Lung (tissue), 12 donors: ENCODE data around the gene TMEM161B. TPM values are rescaled to one million over a fixed set of nuclear protein-coding genes. Genes with fewer than 3 reads are reported as not detected.

Experiments
- ATAC-seq: fragments of 200-7000 bp; cut with Tn5 transposase; one replicate; pipeline ENCODE4 v1.9.1; 2020; ENCODE audit warnings: moderate number of reproducible peaks; ENCODE audit not compliant: insufficient read depth, low FRiP score
- DNase-seq, 3 donors: peaks; one replicate each; pipeline ENCODE4 v3.0.0-alpha.2; 2013 to 2017
- H3K27ac ChIP-seq, 2 donors: one replicate each; pipeline ENCODE4 v1.5.1; 2013; ENCODE audit warnings: mild to moderate bottlenecking in 2 of 2, moderate library complexity in 2 of 2, control low read depth in 1 of 2, inconsistent platforms in 1 of 2, low read depth in 1 of 2, low read length in 1 of 2
- H3K27me3 ChIP-seq, 3 donors: one replicate each; pipeline ENCODE4 v1.5.1; 2013; ENCODE audit warnings: low read length in 2 of 3; ENCODE audit not compliant: control insufficient read depth in 3 of 3, insufficient read depth in 3 of 3
- H3K36me3 ChIP-seq, 4 donors: one replicate each; pipeline ENCODE4 v1.5.1; 2013; ENCODE audit warnings: low read length in 4 of 4, mild to moderate bottlenecking in 1 of 4, moderate library complexity in 1 of 4; ENCODE audit not compliant: control insufficient read depth in 4 of 4, insufficient read depth in 4 of 4
- H3K4me1 ChIP-seq, 5 donors: one replicate each; pipeline ENCODE4 v1.5.1; 2013; ENCODE audit warnings: low read length in 5 of 5, mild to moderate bottlenecking in 2 of 5, moderate library complexity in 1 of 5; ENCODE audit not compliant: control insufficient read depth in 5 of 5, insufficient read depth in 5 of 5
- H3K4me3 ChIP-seq: one replicate; pipeline ENCODE4 v1.5.1; 2013; ENCODE audit warnings: mild to moderate bottlenecking, control low read depth, moderate library complexity
- H3K9ac ChIP-seq, 2 donors: one replicate each; pipeline ENCODE4 v1.5.1; 2013; ENCODE audit warnings: low read length in 2 of 2, control low read depth in 1 of 2; ENCODE audit not compliant: insufficient read depth in 1 of 2
- H3K9me3 ChIP-seq, 4 donors: one replicate each; pipeline ENCODE4 v1.5.1; 2013; ENCODE audit warnings: low read length in 3 of 4, mild to moderate bottlenecking in 1 of 4, moderate library complexity in 1 of 4; ENCODE audit not compliant: control insufficient read depth in 4 of 4, insufficient read depth in 3 of 4
- CTCF ChIP-seq: IDR thresholded peaks from 2 replicates; pipeline ENCODE4 v1.5.1; 2012; ENCODE audit warnings: mild to moderate bottlenecking; ENCODE audit errors: control extremely low read depth, extremely low read depth
- whole genome bisulfite sequencing, 2 donors: extraction: QIAGEN DNeasy Blood & Tissue Kit; methylation state at CpG; one replicate each; pipeline ENCODE4 v1.1.7; 2013; 5-methylcytosine and 5-hydroxymethylcytosine counted together
- polyA plus RNA-seq, 2 donors: library from polyadenylated mRNA; stranded (reverse); fragments of 200-250 nt; gene quantifications; one replicate each; pipeline ENCODE4 v1.2.1, GENCODE V29; 2013
- total RNA-seq, 2 donors: library from RNA; depleted of rRNA in 1 of 2; stranded (reverse); fragments of >200 nt in 1 of 2; gene quantifications; one replicate each; pipeline ENCODE4 v1.2.1, GENCODE V29; 2014 to 2021
- donor health status: control.
- donor health status: control.
- donor health status: Bipolar disorder and iron deficiency.
- donor health status: healthy.
- donor health status: DM: yes; HTN: yes; CAD: no.

The TMEM161B gene
- total and polyA plus RNA-seq, 4 donors = 5.2 to 48.4 (median 9.6) TPM

DNA sequence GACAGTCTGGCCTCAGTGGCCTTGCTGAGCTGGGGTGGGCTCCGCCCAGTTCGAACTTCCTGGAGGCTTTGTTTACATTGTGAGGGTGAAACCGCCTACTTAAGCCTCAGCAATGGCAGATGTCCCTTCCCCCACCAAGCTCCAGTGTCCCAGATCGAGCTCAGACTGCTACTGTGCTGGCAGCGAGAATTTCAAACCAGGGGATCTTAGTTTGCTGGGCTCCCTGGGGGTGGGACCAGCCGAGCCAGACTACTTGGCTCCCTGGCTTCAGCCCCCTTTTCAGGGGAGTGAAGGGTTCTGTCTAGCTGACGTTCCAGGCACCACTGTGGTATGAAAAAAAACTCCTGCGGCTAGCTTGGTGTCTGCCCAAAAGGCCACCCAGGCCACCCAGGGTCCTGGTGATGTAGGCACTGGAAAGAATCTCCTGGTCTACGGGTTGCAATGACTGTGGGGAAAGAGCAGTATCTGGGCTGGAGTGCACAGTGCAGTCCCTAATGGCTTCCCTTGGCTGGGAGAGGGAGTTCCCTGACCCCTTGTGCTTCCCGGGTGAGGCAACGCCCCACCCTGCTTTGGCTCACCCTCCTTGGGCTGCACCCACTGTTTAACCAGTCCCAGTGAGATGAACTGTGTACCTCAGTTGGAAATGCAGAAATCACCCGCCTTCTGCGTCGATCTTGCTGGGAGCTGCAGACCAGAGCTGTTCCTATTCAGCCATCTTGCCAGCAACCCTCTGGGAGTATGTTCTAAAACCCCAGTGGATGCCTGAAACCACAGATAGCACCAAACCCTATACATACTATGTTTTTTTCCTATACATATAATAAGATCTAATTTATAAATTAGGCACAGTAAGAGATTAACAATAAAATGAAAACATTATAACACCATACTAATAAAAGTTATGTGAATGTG, 95.5 kb downstream of the TMEM161B start:
- peak in 1 of 3 donors; percentile 6 for DNase-seq
- WGBS, 2 donors = 57 to 65% methylated on average over 14 of the region's 14 CpGs
- no peak overlapping the region for H3K4me3 ChIP-seq

GRCh38 chr5:88159591-88159990, 109.1 kb downstream of the TMEM161B start:
- Histone ChIP-seq H3K4me1 (no peaks in the 10 kb centered on the region), H3K36me3 (no peaks in the 10 kb centered on the region), H3K27ac (no peak overlapping the region), H3K9ac (no peak overlapping the region), H3K4me3 (no peak overlapping the region), H3K27me3 (no peaks in the 10 kb centered on the region), H3K9me3 (no peaks in the 10 kb centered on the region)
- ATAC-seq = no peak
- WGBS, 2 donors = 86 to 90% methylated on average over 7 of the region's 7 CpGs
- DNase-seq = no peak
- TF ChIP-seq CTCF = no peak

More for the DNA sequence above, 95.5 kb downstream of the TMEM161B start:
- no peak overlapping the region for H3K27ac ChIP-seq
- H3K9me3 ChIP-seq = peaks cover 0 to 3% (median under 1%) of the 10 kb centered on the region in 4 donors
- no peaks in the 10 kb centered on the region for H3K4me1 ChIP-seq
- no peaks in the 10 kb centered on the region for H3K36me3 ChIP-seq
- no peak overlapping the region for H3K9ac ChIP-seq
- ATAC-seq = no peak
- H3K27me3 ChIP-seq = no peaks in the 10 kb centered on the region
- no peak for TF ChIP-seq CTCF

GRCh38 chr5:88158056-88158455, 110.6 kb downstream of the TMEM161B start:
- DNase-seq (no peak), ATAC-seq (no peak)
- Histone ChIP-seq H3K27me3 (no peaks in the 10 kb centered on the region), H3K36me3 (no peaks in the 10 kb centered on the region), H3K4me3 (no peak overlapping the region), H3K9me3 (no peaks in the 10 kb centered on the region), H3K4me1 (no peaks in the 10 kb centered on the region), H3K9ac (no peak overlapping the region), H3K27ac (no peak overlapping the region)
- no peak for TF ChIP-seq CTCF
- WGBS, 2 donors = 87 to 88% methylated on average over 2 of the region's 2 CpGs
